GM12878 (cell line): ENCODE measurements around the gene CBARP. TPM values are rescaled to one million over a fixed set of nuclear protein-coding genes. Genes with fewer than 3 reads are reported as not detected.
A peak's percentile ranks its signal among the peaks of the same experiment; 100 is the strongest.

ENCODE experiments used
- ATAC-seq: fragments of 200-7000 bp; cut with Tn5 transposase; 3 replicates; pipeline ENCODE4 v1.9.1; 2020; ENCODE audit warnings: mild to moderate bottlenecking, moderate library complexity
- BruUV-seq: library from RNA; stranded (reverse); fragments of 400-500 nt; replicated peaks from 2 replicates; lab custom pipeline; 2021; lab: Mats Ljungman, UMichigan
- CTCF ChIA-PET: fragments of 300-600 bp; sonication (Branson Sonifier 250); formaldehyde crosslinking; extraction: SDS; loops from one replicate; lab custom pipeline; 2021; ENCODE audit warnings: inconsistent platforms; lab: Yijun Ruan, JAX
- POLR2A ChIA-PET: fragments of 350-600 bp; formaldehyde crosslinking; extraction: SDS; loops from one replicate; lab custom pipeline; 2021; ENCODE audit warnings: inconsistent platforms; lab: Charles Lee
- RAD21 ChIA-PET: fragments of 300-600 bp; sonication (Branson Sonifier 250); formaldehyde crosslinking; loops from one replicate; lab custom pipeline; 2023; ENCODE audit warnings: antibody characterized with exemption; ENCODE audit not compliant: unreplicated experiment; lab: Charles Lee
- SMC1A ChIA-PET: fragments of 300-600 bp; sonication (Branson Sonifier 250); formaldehyde crosslinking; loops from one replicate; lab custom pipeline; 2023; ENCODE audit not compliant: unreplicated experiment, uncharacterized antibody; lab: Charles Lee
- DNase-seq: peaks from one replicate; pipeline ENCODE4 v3.0.0-alpha.2; 2011; ENCODE audit warnings: low read depth, low spot score
- FAIRE-seq: peaks from 3 replicates; lab custom pipeline; 2011; peaks lifted over from hg19 to GRCh38; lab: Jason Lieb, UNC
- H2AFZ ChIP-seq: 2 replicates; pipeline ENCODE4 v1.6.0; 2011; ENCODE audit warnings: low read depth, low read length, control low read depth; ENCODE audit not compliant: control insufficient read depth
- H3K27ac ChIP-seq: 2 replicates; pipeline ENCODE4 v1.5.1; 2011; ENCODE audit warnings: control low read depth; ENCODE audit not compliant: control insufficient read depth, insufficient read depth
- H3K27me3 ChIP-seq, 2 experiments: replicated peaks in 1 of 2; 2 replicates each; pipeline versions ENCODE4 v1.6.0 to v1.6.1; 2011; ENCODE audit warnings: low read length in 1 of 2; ENCODE audit not compliant: control insufficient read depth in 2 of 2, insufficient read depth in 2 of 2
- H3K36me3 ChIP-seq, 2 experiments: 2 replicates each; pipeline ENCODE4 v1.5.1; 2011; ENCODE audit warnings: low read length in 1 of 2; ENCODE audit not compliant: control insufficient read depth in 2 of 2, insufficient read depth in 2 of 2
- H3K4me1 ChIP-seq: 2 replicates; pipeline ENCODE4 v1.6.1; 2011; ENCODE audit warnings: mild to moderate bottlenecking, low read length, moderate library complexity, mixed read lengths; ENCODE audit not compliant: control insufficient read depth, insufficient read depth
- H3K4me2 ChIP-seq: 2 replicates; pipeline ENCODE4 v1.6.0; 2011; ENCODE audit warnings: control low read depth; ENCODE audit not compliant: control insufficient read depth, insufficient read depth
- H3K4me3 ChIP-seq: fragments of 200-600 bp; sonication (generic); 2 replicates; pipeline ENCODE4 v1.5.1; 2016
- H3K79me2 ChIP-seq: 2 replicates; pipeline ENCODE4 v1.6.0; 2011; ENCODE audit warnings: low read length; ENCODE audit not compliant: control insufficient read depth, insufficient read depth
- H3K9ac ChIP-seq: 2 replicates; pipeline ENCODE4 v1.8.0; 2011; ENCODE audit warnings: low read length, control low read depth, mixed read lengths; ENCODE audit not compliant: control insufficient read depth, insufficient read depth
- H3K9me3 ChIP-seq: replicated peaks from 3 replicates; pipeline ENCODE4 v1.5.1; 2011; ENCODE audit warnings: mild to moderate bottlenecking, low read length; ENCODE audit not compliant: control insufficient read depth, insufficient read depth
- H4K20me1 ChIP-seq: 2 replicates; pipeline ENCODE4 v1.6.0; 2011; ENCODE audit not compliant: control insufficient read depth, insufficient read depth
- FOXM1 ChIP-seq: IDR thresholded peaks from 2 replicates; pipeline ENCODE4 v1.6.1; 2012; ENCODE audit warnings: low read depth, mild to moderate bottlenecking, inconsistent platforms, low read length, moderate library complexity
- IRF4 ChIP-seq: IDR thresholded peaks from 2 replicates; pipeline ENCODE4 v1.6.1; 2011; ENCODE audit warnings: low read depth, low read length
- LARP7 ChIP-seq: fragments of 450-650 bp; IDR thresholded peaks from 2 replicates; pipeline ENCODE4 v1.6.1; 2017; ENCODE audit warnings: mild to moderate bottlenecking
- ZNF384 ChIP-seq: IDR thresholded peaks from 2 replicates; pipeline ENCODE4 v1.6.1; 2012; ENCODE audit warnings: low read depth, mild to moderate bottlenecking, low read length, improper control_type of control experiment, borderline replicate concordance
- WGBS: methylation state at CpG from one replicate; pipeline ENCODE4 v1.1.6; 2016; ENCODE audit warnings: low lambda C conversion rate; ENCODE audit not compliant: insufficient replicate concordance, insufficient coverage; ENCODE audit errors: missing lambda C conversion rate; 5-methylcytosine and 5-hydroxymethylcytosine counted together
- in situ Hi-C: fragments of 300-500 bp; cut with MboI; formaldehyde crosslinking; loops from 9 replicates; pipeline ENCODE4 v1.14.3; 2018; ENCODE audit warnings: mixed read lengths
- intact Hi-C: fragments of 100-400 bp; cut with micrococcal nuclease; formaldehyde crosslinking; loops from one replicate; pipeline ENCODE4 v1.14.2; 2022; ENCODE audit not compliant: unreplicated experiment
- polyA plus RNA-seq, 11 experiments: library from polyadenylated mRNA; depleted of rRNA in 4 of 11; unstranded in 6 of 11; stranded (reverse) in 5 of 11; fragments of >200 nt; fragmentation: Nextera tagmentation in 4 of 11; fragmentation: Illumina TruSeq in 1 of 11; extraction: Ambion mirVana in 4 of 11; extraction: Trizol in 1 of 11; gene quantifications; 1 replicate in 1 of 11; 2 replicates in 10 of 11; pipeline versions ENCODE4 v1.2.1 to v1.2.3, GENCODE V29; 2011 to 2016; ENCODE audit warnings: inconsistent platforms in 2 of 11, missing spikeins in 2 of 11, low read depth in 1 of 11
- total RNA-seq, 4 experiments: library from RNA; depleted of rRNA in 3 of 4; stranded (reverse); fragments of >200 nt in 3 of 4; fragmentation: Illumina TruSeq in 1 of 4; extraction: Trizol in 1 of 4; gene quantifications; 2 replicates each; pipeline versions ENCODE4 v1.2.1 to v1.2.3, GENCODE V29; 2013 to 2021
- TF ChIP-seq, protein P1 (sequence below): fragments of 150-350 bp; IDR thresholded peaks from 2 replicates; pipeline ENCODE4 v1.6.1; 2014; ENCODE audit warnings: mild to moderate bottlenecking, low read depth, low read length
- TF ChIP-seq, protein P2 (sequence below): fragments of 450-650 bp; IDR thresholded peaks from 2 replicates; pipeline ENCODE4 v1.6.1; 2017; ENCODE audit warnings: antibody characterized with exemption, mild to moderate bottlenecking, moderate library complexity
- TF ChIP-seq, protein P3 (sequence below), 3 experiments: IDR thresholded peaks in 2 of 3; conservative IDR thresholded peaks in 1 of 3; 2 replicates each; pipeline ENCODE4 v1.5.1; 2011; ENCODE audit warnings: low read depth in 3 of 3, low read length in 3 of 3, mild to moderate bottlenecking in 3 of 3, control low read depth in 2 of 3, moderate library complexity in 2 of 3, inconsistent platforms in 1 of 3, mixed read lengths in 1 of 3; ENCODE audit not compliant: control insufficient read depth in 2 of 3, insufficient read depth in 1 of 3; ENCODE audit errors: extremely low read depth in 1 of 3

CBARP gene
- total and polyA plus RNA-seq, 10 of the 15 experiments (the other 5 are each of a cell fraction or from before 2014, with no cell fraction given): 0.04 to 0.59 (median 0.18) TPM; not detected in 3

DNA sequence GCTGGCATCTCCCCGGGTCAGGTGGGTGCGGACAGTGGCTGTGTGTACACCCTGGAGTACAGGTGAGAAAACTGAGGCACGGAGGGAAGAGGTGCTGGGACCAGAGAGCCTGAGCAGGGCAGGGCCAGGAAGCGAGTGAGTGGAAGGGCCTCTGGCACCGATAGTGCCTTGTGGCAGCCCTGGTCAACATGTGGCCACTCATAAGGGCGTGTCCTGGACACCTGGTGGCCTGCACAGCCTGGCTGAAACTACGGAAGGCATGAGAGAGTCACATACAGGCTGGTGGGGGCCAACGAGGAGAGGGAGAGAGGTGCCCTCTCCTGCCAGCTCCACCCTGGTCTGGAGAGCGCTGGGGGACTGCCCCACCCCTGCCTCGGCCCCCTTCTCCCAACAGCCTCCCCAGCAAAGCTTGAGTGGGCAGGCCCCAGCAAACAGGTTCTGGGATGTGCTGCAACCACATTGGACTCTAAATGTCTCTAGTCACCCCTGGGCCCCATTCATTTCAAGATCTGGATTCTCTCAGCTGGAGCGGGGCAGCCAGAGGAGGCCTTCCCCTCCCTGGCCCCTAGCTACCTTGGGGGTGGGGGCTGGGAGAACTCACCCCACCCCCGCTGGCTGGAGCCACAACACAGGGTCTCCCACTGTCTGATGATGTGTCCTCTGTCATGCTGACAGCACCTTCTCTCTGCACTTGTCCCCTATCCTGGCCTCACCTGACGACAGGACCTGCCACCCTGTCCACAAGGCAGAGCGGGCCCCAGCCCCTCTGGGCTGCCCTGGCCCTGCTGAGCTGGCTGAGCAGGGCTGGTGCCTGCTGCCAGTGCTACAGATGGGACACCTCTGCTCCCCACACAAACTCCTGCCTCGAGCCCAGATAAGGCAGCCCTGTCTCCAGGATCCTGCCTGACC is 5.8 kb downstream of the CBARP start (continued):
- TF ChIP-seq, protein P1, sequence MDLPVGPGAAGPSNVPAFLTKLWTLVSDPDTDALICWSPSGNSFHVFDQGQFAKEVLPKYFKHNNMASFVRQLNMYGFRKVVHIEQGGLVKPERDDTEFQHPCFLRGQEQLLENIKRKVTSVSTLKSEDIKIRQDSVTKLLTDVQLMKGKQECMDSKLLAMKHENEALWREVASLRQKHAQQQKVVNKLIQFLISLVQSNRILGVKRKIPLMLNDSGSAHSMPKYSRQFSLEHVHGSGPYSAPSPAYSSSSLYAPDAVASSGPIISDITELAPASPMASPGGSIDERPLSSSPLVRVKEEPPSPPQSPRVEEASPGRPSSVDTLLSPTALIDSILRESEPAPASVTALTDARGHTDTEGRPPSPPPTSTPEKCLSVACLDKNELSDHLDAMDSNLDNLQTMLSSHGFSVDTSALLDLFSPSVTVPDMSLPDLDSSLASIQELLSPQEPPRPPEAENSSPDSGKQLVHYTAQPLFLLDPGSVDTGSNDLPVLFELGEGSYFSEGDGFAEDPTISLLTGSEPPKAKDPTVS: no peak
- no peak for TF ChIP-seq ZNF384
- no peak for TF ChIP-seq LARP7
- TF ChIP-seq, protein P2, sequence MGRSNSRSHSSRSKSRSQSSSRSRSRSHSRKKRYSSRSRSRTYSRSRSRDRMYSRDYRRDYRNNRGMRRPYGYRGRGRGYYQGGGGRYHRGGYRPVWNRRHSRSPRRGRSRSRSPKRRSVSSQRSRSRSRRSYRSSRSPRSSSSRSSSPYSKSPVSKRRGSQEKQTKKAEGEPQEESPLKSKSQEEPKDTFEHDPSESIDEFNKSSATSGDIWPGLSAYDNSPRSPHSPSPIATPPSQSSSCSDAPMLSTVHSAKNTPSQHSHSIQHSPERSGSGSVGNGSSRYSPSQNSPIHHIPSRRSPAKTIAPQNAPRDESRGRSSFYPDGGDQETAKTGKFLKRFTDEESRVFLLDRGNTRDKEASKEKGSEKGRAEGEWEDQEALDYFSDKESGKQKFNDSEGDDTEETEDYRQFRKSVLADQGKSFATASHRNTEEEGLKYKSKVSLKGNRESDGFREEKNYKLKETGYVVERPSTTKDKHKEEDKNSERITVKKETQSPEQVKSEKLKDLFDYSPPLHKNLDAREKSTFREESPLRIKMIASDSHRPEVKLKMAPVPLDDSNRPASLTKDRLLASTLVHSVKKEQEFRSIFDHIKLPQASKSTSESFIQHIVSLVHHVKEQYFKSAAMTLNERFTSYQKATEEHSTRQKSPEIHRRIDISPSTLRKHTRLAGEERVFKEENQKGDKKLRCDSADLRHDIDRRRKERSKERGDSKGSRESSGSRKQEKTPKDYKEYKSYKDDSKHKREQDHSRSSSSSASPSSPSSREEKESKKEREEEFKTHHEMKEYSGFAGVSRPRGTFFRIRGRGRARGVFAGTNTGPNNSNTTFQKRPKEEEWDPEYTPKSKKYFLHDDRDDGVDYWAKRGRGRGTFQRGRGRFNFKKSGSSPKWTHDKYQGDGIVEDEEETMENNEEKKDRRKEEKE: no peak
- TF ChIP-seq IRF4: no peak

DNA sequence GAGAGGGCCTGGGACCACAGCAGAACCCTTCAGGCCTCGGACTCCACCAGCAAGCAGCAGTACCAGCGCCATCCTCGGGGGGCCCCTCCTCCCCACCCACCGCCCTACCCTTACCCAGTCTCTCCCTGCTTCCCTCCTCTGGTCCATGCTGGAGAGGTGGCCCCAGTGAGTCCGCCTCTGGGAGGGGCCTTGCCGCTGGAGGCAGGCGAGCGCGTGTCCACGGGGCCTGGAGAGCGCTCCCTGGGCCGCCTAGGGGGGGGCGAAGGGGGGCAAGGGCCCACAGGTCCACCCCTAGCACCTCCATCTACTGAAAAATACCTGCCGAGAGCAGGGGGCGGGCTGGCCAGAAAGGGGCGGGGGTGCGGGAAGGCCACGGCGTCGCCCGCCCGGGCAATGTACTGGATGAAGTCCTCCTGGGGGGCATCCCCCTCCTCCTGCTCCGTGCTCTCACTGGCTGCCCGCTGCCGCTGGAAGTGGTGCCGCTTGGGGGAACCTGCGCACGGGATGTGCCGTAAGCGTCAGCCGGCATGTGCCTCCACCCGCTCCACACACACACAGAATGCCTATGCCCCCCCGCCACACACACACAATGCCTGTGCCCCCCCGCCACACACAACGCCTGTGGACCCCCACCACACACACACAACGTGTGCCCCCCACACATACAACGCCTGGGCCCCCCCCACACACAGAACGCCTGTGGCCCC is 6.9 kb downstream of the CBARP start:
- no peak overlapping the region for H3K4me2 ChIP-seq
- H3K9ac ChIP-seq: no peak overlapping the region
- RAD21 ChIA-PET: no interaction called here
- ATAC-seq (no peak), DNase-seq (no peak), FAIRE-seq (no peak)
- SMC1A ChIA-PET: no interaction called here
- no peaks in the 10 kb centered on the region for H3K79me2 ChIP-seq
- no peak overlapping the region for H3K27ac ChIP-seq
- CTCF ChIA-PET: no interaction called here
- 70% methylated on average over 21 of the region's 38 CpGs for WGBS
- in situ Hi-C loops: no loop called here
- BruUV-seq: no TSS peak
- intact Hi-C loops: no loop called here
- POLR2A ChIA-PET: no interaction called here
- H3K9me3 ChIP-seq: no peaks in the 10 kb centered on the region
- TF ChIP-seq FOXM1: no peak
- TF ChIP-seq, protein P3, sequence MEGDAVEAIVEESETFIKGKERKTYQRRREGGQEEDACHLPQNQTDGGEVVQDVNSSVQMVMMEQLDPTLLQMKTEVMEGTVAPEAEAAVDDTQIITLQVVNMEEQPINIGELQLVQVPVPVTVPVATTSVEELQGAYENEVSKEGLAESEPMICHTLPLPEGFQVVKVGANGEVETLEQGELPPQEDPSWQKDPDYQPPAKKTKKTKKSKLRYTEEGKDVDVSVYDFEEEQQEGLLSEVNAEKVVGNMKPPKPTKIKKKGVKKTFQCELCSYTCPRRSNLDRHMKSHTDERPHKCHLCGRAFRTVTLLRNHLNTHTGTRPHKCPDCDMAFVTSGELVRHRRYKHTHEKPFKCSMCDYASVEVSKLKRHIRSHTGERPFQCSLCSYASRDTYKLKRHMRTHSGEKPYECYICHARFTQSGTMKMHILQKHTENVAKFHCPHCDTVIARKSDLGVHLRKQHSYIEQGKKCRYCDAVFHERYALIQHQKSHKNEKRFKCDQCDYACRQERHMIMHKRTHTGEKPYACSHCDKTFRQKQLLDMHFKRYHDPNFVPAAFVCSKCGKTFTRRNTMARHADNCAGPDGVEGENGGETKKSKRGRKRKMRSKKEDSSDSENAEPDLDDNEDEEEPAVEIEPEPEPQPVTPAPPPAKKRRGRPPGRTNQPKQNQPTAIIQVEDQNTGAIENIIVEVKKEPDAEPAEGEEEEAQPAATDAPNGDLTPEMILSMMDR (IDR thresholded peaks at IDR 0.05 in 2 of 3, conservative IDR thresholded peaks at IDR 0.05 in 1 of 3; ENCODE audit: control insufficient read depth in 2 of 3, extremely low read depth in 1 of 3, insufficient read depth in 1 of 3, low read depth in 3 of 3, low read length in 3 of 3): 0 out of 6 replicates have a peak, but pooled peaks of 1 of the 3 experiments have one; percentile 12
- H3K4me3 ChIP-seq: no peak overlapping the region
- no peaks in the 10 kb centered on the region for H3K4me1 ChIP-seq
- H3K27me3 ChIP-seq: no peaks in the 10 kb centered on the region
- peaks cover 0 to 3% of the 10 kb centered on the region in 2 experiments; a peak in 2 of 4 replicates for H3K36me3 ChIP-seq
- no peak overlapping the region for H2AFZ ChIP-seq
- H4K20me1 ChIP-seq: no peaks in the 10 kb centered on the region
